Head of caudate nucleus (tissue), 42 donors: ENCODE results near the gene PPP1R27.

Experiments
- DNase-seq, 42 donors: peaks; one replicate each; pipeline versions ENCODE4 v3.0.0 to v3.0.0-alpha.2; 2020 to 2021; ENCODE audit warnings: mixed read lengths in 7 of 42
- intact Hi-C: fragments of 100-400 bp; cut with DNase I; formaldehyde crosslinking; loops from one replicate; pipeline ENCODE4 v1.15.0; 2022

Gene PPP1R27, protein sequence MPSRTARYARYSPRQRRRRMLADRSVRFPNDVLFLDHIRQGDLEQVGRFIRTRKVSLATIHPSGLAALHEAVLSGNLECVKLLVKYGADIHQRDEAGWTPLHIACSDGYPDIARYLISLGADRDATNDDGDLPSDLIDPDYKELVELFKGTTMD

GRCh38 chr17:81834831-81835267, at the start of gene PPP1R27:
TSS of gene PPP1R27 (minus strand) at chr17:81835050. CDS start at chr17:81834953, 97 bp downstream.
- DNase-seq, result no peak
- intact Hi-C loops, result no loop called here

DNA sequence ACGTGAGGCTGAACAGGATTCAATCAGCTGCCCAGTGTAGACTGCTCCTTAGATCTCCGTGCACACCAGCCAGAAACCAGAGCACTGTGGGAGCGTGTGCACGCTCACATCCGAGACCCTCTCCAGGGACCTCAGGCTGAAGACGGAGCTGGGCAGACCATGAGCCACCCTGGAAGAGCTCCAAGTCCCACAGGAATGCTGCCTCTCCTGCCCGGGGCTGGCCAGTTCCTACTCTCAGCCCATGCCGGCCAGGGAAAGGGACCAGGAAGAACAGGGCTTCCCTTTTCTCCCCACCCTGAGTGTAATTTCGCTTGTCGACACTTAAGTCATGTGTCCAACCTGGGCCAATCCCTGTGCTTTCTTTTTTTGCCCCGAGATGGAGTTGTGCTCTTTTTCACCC, 49.7 kb upstream of the PPP1R27 start:
- intact Hi-C loops, result no loop called here
- no peak for DNase-seq

- intact Hi-C loops, result no loop called here
- no peak for DNase-seq
These were observed 44.3 kb upstream of the PPP1R27 start for GRCh38 chr17:81879121-81879520.

- no peak for DNase-seq
- intact Hi-C loops, result no loop called here
These were observed 43.4 kb upstream of the PPP1R27 start for GRCh38 chr17:81878294-81878693.

- no peak for DNase-seq
- intact Hi-C loops, result no loop called here
These were observed 42.7 kb upstream of the PPP1R27 start for GRCh38 chr17:81877569-81877968.

DNA sequence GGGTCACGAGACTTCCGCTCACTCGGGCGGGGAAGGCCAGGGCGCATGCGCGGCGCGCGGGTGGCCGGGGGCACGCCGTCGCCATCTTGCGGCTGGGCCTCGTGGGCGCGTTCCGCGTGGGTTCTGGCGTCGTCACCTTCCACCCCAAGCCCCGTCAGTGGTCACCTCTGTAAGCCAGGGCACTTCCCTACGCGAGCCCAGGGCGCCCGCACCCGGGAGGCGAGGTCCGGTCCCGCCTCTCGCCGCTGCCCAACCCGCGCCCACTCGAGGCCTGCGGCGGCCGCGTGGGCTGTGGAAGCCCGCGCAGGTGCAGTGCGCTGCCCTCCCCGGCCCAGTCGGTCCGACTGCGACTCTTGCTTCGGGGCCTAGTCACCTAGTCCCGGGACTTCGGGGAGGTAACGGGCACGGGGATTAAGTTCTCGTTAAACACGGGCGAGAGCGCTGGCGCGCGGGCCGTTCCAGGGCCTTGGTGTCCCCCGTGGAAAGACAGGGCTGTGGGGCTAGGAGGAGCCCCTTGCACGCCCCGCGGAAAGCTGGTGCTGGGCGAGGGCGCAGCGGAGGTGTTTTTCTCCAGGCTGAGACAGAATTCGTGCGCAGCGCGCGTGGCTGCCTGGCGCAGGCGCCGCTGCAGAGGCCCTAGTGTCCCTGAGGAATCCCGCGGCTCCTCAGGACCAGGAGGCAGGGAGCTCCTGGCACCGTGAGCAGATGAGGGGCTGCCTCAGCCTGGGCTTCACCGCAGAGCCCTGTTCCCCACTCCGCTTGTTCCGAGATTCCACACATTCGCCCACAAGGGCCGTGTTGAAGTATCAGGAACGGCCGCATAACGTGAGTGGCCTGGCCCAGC, 36.8 kb upstream of the PPP1R27 start:
- intact Hi-C loops, result no loop called here

DNA sequence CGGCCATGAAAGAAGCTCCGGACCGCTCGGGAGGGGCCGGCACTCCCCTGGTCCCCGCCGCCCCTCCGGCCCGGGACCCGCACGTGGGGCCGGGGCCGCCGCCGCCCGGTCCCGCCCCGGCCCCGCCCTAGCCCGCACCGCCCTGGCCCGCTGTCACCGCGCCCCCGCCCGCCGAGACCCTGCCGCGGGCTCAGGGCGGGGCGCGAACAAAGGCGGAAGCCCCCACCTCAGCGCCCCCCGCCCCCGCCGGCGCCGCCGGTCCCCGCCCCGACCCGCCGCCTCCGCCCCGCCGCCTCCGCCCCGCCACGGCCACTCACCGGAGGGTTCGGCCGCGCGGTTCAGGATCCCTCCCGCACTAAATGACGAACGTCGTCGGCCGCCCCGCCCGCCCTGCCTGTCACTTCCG, 36.1 kb upstream of the PPP1R27 start, which contains the start of gene ARHGDIA:
TSS of gene ARHGDIA (minus strand) at position 357 of the 406 bp plus-strand sequence. CDS start 1,407 bp downstream, outside the sequence.
- intact Hi-C loops, result no loop called here

More for the DNA sequence above, 36.8 kb upstream of the PPP1R27 start:
- peak; percentile 74 to 97 (median 93) for DNase-seq

GRCh38 chr17:81870131-81870980, 35.5 kb upstream of the PPP1R27 start:
- intact Hi-C loops, result no loop called here
- peak in 9 of 42 donors; percentile 14 to 53 (median 22) for DNase-seq

More for the DNA sequence above, 36.1 kb upstream of the PPP1R27 start, which contains the start of gene ARHGDIA:
- peak in 4 of 42 donors; percentile 35 to 91 (median 64) for DNase-seq

DNA sequence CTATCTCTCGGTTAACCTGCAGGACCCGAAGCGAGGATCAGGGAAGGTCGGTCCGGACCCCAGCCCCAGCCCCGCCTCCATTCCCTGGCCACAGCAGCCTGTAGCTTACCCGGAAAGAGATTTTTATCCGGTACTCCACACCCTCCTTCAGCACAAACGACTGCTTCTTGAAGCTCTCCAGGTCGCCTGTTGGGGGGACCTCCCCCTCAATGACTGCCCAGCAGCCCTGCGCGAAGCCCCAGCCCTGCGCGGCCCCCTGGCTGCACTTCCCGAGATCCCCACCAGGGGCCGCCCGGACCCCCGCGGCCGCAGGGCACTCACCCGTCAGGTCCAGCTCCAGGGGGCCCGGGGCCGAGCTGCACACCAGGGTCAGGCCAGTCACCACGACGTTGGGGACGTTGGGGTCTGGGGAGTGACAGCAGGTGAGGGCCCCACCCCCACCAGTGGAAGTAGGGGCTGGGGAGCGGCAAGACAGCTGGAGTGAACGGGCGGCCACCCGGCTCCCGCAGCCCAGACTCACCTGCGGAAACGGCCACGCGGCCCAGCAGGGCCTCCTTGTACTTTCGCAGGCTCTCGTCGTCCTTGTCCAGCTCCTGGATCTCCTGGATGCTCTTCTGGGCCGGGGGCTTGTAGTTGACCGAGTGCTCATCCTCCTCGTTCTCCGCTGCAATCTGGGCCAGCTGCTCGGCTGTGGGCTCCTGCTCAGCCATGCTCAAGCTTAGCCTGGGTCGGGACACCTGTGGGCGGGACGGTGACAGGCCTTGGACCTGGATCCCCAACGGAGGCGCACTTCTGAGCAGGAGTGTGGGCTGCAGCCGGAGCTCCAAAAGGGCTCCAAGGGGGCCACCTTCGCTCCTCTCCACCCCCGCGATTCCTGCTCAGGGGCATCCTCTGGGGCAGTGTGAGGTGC, 34.6 kb upstream of the PPP1R27 start:
- intact Hi-C loops, result no loop called here
- DNase-seq, result peak in 13 of 42 donors; percentile 14 to 61 (median 38)

DNA sequence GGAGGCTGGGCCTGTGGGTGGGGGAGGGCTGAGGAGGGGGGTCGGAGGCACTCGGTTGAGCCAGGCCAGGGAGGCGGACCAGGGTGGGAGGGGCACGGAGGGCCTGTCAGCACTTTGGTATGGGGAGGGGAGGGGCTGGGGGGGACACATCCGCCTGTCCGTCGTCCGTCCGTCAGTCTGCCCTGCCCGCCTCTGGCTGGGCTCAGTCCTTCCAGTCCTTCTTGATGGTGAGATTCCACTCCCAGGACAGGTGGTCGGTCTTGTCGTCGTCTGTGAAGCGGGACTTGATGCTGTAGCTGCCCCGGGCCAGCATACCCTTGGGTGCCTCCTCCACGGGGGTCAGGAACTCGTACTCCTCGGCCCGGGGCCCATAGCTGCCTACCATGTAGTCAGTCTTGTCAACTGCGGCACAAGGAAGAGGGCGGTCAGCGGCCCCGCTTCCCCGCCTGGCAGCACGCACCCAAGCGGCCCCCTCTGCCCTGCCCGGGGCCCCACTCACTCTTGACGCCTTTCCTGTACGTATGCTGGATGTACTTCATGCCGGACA, 33.9 kb upstream of the PPP1R27 start:
- intact Hi-C loops, result no loop called here
- no peak for DNase-seq

DNA sequence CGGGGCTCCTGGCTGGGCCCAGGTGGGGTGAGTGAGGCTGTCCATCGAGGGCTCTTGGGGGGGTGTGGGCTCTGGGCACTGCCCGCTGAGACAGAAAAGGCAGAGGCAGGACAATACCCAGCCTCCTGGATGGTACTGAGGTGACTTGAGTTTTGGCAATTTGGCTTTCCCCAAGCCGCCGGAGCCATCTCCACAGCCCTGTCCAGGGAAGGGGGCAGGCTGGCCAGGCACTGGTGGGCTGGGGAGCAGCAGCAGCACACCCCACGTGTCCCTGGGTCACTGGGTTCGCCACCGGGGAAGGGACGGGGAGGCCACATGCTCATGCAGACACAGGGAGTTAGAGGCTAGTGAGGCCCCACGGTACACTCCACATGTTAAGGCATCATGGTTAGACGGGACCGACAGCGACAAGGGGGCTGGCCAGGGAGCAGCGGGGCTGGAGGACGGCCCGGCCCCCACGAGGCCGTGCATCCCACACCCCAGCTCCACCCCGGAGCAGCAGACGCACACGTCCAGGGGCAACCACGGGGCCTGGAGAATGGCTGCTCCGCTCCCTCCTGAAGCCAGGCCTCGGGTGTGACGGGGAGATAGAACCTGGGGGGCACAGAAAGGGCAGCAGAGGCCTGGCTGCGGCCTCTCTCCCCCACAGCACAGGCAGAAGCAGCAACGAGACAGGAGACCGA, 33.3 kb upstream of the PPP1R27 start:
- no peak for DNase-seq
- intact Hi-C loops, result no loop called here

DNA sequence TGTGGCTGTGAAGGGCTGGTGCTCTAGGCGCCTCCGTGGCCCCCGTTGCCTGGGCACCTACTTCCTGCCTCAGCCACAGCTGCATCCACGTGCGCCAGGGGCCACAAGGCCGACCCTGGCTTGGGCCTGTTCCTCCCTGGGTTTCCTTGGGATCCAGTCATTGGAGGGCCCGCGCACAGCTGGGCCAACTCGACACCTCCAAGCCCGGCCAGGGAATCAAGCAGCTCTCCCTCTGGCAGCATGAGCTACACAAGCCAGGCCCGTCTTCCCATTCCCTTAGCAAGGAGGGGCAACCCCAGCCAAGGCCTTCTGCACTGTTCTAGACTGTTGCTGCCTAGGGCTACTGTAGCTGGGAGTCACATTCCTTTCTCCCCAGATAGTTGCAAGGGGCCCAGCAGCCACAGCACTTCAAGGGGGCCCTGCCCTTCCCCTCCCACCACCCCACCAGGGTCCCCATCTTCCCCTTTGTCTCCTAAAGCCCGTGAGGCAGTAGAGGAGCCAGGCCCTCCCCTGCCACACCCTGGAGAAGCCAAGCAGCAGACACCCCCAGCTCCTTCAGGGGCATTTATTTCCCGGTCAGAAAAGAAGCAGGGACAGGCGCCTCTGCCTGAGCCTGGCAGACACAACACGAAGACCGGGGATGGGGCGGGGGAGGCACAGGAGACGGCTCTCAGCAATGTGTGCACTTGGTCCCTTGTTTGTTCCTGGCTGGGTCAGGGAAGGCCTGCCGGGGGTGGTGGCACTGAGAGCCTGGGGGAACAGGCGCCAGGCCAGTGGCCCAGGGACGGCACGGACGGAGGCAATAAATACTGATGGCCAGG, 32.5 kb upstream of the PPP1R27 start:
- peak in 2 of 42 donors; percentile 13 to 17 for DNase-seq
- intact Hi-C loops, result no loop called here

GRCh38 chr17:81866440-81867169, 31.8 kb upstream of the PPP1R27 start:
- intact Hi-C loops, result no loop called here
- no peak for DNase-seq

GRCh38 chr17:81865733-81866439, 31.0 kb upstream of the PPP1R27 start:
- no peak for DNase-seq
- intact Hi-C loops, result no loop called here

DNA sequence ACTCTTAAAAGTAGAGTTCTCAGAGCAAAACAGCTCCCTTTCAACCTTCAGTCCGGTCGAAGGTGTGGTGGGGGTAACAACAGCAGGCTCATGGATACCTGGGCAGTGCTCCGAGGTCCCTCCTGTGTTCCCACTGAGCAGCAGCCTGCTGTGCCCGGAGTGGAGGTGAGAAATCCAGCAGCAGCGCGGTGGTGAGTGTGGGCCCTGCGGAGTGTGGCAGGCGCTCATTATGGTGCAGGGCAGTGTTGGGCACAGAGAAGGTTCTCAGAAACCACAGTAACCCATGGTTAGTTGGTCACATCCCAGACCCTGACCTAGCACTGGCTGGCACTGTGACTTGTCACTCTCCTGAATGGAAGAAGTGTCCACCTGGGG, 30.5 kb upstream of the PPP1R27 start:
- intact Hi-C loops, result no loop called here
- DNase-seq, result no peak
